ENCODE data around the gene DENND1B.
"Not testable (repeated sequence)": the region's sequence is repeated elsewhere in the genome, so short reads cannot be mapped to it uniquely, and the experiment has no call there.

DENND1B gene

DNA sequence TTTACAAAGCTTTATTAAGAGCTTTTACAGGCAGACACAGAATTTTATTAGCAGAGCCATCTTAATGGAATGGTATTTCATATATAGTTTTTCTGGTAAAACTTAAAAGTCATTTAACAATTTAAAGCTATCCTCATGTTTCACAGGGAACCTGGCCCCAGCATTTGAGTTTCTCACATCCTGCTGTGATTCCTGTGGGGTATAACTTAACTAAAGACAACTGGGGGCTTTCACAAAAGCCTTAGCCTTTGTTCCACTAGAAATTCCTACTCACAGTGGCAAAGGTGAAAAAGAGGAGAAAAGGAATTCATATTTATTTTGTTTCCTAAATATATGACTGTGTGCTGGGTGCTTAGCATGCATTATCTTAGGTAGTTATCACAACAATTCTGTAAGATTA is 233.9 kb downstream of the DENND1B start:
- DNase-seq, result no peak

DNA sequence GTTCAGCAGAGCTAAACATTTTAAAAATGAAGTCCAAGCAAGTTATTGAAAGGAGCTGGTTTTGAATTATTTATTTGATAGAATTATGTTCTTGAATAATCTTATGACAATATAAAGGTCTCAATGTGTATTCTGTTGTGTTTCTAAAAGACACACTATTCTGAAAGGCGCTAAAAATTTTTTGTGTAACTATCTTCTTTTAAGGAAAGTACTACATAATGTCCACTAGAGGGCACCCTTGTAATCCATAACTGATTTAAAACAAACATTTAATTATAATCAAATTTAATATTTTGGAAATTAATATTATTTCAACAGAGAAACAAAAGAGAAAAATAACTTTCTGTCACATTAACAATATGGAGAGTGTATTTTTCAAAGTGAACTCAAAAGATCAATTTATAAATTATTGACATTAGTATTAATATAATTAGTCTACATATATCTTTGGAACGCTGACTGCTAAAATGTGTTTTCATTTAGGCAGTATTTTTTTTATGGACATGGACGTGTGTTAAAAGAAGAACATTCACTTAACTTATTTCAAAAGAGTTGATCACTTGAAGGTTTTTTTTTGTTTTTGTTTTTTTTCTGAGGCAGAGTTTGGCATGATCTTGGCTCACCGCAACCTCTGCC is 248.4 kb downstream of the DENND1B start:
- DNase-seq, result no peak

DNA sequence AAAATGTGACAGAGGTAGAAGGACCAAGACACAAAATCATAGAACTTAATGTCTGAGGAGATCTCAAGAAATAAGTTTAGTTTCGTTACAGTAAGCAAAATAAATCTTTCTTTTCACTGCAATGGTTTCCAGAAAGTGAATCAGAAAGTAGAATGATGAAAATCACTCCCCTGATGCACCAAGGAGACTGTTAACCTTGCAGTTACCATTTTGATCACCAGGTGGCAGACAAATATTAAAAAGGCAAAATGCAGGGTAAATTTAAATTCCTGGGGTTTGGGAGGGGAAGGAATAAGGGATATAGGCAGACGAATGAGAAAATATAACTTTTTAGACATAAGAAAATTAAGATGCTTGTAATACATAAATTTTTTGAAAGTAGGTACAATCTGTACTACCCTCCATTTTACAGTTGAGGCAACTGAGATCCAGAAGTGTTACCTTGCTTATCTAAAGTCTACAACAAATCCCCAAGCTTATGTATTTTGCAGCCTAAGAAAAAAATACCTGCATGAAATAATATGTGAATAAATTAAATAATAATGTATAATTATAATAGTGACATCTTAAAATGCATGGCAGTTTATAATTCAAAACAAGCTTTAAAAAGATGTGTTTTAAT is 254.1 kb downstream of the DENND1B start:
- no peak for DNase-seq

DNA sequence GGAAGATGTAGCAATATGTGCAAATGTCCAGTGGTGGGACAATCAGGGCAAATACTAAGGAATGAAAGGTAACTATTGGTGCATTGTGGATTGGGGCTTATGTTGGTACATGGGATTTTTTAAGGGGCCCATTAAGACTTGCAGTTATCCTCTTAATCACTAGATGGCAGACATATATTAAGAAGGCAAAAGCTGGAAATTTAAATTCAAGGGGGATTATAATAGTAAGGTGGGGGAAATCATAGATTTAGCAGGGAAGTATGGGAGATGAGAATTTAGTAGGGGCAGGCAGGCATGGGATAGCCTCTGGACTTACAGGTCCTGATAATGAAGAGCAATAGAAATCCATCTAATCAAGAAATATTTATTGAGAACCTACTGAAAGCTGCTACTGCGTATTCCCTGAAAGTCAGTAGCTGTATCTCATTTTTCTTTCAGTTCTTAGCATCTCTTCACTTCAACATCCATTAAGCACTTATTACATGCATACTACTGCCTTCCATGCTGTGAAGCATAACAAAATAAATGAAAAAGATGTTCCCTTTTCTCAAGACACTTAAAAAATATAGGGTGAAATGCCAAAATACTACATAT is 255.4 kb downstream of the DENND1B start:
- DNase-seq, result no peak

DNA sequence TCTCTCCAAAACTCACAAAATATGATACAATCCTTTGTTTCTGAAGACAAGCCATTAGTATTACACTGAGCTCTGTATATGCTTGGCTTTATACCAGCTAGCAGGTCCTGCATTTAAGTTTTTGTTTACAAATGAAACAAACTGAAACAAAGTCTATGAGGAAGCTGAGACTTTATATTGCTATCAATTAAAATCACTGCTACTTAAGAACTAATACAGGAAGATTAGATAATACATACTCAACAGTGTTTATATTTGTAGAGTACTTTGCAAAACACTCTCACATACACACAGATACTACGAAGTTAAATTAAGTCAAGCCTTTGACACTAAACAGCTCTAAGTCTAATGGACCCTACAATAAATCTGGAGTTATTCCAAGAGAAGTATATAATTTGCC is 259.9 kb downstream of the DENND1B start:
- DNase-seq, result no peak

DNA sequence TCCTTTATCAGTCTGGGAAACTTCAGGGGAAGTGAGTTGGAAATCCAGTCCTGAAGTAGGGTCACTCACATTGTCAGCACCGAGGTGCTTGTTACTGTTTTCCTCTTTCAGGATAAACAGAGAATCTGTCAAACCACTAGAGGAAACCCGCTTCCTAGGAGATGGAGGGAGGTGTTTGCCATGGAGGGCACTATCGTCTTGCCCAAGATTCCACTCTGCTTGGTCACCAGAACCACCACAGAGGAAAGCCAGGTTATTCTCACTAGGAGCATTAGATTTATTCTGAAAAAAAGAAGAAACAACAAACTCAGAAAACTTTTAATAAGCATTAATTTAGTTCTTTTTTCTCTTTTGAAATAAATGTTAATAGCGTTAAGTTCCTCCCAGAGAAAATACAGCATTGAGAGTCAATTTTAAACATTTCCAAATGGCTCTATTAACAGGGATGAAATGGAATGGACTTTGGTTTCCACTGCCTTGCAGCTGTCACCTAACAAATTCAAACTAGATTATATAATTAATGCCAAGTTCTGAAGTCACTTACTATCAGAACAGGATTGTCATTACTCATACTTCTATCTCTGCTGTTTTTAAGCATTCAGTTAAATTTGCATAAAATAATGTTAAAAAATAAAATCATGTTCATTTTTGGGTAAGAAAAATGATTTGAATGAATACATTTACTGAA is 264.4 kb downstream of the DENND1B start:
- DNase-seq, result no peak

DNA sequence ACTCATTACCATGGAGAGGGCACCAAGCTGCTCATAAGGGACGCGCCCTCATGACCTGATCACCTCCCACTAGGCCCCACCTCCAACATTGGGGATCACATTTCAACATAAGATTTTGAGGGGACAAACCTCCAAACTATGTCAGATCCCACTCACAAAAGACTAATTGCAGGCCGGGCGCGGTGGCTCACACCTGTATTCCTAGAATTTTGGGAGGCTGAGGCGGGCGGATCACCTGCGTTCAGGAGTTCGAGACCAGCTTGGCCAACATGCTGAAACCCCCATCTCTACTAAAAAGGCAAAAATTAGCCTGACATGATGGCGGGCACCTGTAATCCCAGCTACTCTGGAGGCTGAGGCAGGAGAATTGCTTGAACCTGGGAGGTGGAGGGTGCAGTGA is 278.6 kb downstream of the DENND1B start:
- DNase-seq, result no peak

DNA sequence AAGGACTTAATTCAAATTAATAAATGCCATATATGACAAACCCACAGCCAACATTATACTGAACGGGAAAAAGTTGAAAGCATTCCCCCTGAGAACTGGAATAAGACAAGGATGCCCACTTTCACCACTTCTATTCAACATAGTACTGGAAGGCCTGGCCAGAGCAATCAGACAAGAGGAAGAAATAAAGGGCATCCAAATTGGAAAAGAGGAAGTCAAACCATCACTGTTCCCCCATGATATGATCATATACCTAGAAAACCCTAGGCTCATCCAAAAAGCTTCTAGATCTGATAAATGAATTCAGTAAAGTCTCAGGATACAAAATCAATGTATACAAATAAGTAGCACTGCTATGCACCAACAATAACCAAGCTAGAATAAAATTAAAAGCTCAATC is 283.8 kb downstream of the DENND1B start:
- not testable (repeated sequence) for DNase-seq

DNA sequence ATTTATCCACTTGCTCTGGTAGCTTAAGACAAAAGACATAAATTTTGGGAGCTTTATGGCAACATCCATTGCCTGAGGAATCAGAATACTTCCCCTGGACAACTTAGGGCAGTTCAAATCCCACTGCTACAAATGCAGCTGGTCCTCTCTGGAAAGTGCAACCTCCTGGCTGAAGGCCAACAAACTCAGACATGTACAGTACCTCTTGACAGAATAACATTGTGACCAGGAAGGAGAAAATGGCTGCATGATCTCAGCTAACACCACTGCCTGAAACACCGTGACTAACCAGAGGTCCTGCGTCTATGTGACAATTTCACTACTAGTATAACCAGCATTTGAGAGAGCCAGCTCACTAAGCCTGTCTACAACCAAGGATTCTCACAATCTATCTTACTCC is 288.3 kb downstream of the DENND1B start:
- DNase-seq, result no peak

DNA sequence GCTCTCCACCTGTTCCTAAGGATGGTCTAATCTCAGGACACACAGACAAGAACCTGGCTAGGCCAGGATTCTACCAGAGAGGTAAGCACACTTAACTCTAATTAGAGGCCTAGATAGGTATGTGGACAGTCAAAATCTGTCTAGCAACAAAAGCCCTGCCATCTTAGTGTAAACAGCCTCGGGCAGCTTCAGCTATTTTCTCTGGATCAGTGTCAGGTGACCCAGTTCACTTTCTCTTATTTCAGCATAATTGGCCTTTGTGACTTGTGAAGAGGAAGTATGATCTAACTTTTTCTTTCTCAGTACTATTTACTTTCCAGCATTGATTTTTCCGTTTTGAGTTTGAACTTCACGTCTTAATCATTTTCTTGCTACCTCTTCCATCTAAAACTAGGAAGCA is 289.5 kb downstream of the DENND1B start:
- DNase-seq, result no peak

DNA sequence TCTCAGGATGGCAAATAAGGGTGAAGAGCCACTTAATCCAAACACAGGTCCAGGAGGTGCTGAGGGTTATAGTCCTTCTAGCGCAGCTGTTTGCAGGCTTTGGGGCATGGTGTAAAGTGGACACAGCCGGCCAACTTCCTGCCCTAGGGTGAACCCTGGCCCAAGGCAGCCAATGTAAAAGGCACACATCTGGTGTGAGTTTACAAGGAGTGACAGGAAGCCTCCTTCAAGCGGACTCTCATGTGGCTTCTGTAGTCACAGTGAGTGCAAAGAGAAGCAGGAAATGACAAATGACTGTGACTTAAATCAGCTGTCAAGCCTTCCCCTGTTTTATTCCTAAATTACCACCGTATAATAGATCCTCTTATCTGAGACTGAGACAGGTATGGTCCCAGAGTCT is 294.2 kb downstream of the DENND1B start:
- no peak for DNase-seq

DNA sequence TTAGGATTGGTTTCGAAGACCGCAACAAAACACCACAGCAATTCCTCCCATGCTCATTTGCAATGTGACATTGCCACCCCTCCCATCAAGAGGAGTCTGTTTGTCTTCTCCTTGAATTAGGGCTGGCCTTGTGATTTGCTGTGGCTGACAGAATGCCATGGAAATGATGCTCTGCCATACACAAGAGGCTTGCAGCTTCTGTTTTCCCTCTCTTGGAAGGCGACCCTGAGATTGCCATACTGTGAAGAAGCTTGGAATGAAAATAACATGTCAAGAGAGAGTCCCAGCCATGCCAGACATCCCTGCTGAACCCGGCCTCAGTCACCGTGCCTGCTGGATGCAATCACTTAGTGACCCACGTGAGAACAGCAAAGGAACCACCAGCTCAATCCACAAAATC is 294.8 kb downstream of the DENND1B start:
- no peak for DNase-seq

DNA sequence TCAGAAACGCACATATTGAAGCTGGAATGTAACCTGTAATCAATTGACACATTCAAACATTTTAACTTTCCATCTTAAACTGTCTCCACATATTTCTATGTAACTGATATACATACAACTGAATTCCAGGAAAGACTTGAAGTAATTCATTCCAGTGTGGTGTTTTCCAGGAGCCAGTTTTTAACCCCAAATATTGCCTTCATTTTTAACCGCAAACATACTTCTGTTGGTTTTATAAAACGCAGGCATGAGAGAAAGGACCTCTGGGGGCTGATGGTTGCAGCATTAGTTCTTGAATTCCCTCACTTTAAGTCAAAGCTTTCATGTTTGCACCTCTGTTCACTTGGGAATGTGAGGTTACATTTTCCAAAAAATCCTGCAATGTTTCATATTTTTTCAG is 303.1 kb downstream of the DENND1B start:
- no peak for DNase-seq

DNA sequence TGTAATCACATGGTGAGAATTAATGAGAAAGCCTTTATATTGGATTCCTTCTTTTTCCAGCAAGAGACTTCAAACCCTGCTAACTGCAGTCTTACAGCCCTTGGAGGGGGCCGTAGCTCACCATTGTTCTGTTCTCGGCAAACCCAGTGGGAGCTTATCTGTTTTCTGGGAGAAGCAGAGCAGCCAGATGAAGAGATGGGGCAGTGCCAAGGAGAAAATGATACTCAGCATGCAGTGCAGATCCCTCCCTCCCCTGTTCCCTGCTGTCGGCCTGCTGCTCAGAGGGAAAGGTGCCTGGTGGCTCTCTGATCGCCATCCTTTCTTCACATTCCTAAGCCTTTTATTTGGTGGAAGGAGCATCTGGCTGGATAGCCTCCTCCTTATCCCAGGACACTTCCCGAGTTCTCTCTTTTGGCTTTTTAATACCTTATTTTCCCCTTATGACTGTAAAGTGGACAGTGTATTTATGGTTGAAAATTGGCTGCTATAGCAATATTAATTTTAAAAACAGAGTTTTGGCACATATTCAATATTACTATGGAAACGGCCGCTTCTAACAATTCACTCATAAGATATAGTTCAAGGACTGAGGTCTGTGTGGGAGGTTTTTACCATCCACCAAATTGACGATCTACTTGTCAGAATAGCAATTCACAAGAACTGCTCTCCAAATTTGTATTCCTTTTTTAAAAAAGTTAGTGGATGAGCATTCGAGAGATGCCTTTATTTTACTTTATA is 303.9 kb downstream of the DENND1B start:
- DNase-seq, result no peak

DNA sequence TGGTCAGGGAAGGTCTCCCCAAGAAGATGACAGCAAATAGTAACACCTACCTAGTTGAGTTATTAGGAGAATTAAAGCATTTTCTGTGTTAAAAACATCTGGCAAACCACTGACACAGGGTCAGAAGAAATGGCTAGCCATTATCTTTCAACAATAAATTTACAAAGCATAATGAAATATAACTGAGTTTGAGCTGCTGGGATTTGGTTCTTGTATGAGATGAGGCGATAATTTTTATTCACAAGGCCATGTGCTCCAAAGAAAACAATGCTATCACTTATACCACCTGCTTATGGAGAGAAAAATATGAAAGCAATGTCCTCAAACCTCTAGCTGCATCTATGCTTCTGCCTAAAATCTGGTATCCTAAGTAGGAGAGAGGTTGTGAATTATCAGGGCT is 304.9 kb downstream of the DENND1B start:
- no peak for DNase-seq

DNA sequence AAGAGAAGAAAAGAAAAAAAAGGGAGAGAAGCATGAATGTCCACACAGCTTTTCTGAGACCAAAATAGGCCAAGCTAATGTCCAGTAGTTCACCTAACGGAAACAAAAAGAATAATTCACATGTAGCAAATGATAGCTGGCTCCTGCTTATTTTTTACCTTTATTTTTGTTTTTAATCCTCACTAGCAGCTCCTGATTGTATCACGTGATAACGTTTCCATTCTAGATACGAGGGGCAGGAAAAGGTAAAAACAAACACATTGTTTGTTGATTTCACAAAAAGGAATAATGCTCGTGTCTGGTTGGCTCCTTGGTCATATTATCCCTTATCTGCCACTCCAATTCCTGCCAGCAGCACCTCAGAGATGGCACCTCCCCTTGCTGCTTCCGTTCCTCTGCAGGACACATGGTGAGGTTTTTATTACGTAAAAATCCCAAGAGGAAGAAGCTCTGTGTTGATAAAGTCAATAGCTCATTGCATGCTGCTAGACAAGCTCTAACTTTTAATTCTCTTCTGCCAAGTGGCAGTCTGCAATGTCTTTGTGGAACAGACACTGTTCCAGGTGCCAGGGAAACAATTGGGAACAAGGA is 305.6 kb downstream of the DENND1B start:
- DNase-seq, result no peak

DNA sequence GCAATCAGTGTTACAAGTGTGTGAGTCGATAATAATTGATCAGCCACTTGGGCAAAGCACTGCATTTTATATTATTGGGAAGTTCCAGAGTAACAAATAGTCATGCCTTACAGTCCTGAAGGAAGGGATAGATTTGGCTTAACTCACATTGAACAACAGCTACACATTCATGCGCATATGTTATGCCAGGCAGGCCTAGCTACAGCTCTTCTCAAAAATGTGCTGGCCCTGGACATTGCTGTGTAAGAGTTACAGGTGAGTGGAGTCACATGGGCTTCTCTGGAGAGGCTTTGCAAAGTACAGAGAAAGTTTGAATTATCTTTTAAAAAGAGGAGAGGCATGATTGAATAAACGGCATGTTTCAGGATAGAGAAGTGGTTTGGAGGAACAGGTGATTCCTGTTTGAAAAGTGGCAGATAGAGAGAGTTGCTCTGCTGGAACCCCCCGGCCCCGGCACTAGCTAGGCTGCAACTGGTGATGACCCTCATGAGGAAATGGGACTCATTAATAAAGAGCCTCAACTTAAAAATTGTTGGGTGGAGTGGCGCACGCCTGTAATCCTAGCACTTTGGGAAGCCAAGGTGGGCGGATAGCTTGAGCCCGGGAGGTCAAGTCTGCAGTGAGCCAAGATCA is 306.6 kb downstream of the DENND1B start:
- DNase-seq, result no peak

DNA sequence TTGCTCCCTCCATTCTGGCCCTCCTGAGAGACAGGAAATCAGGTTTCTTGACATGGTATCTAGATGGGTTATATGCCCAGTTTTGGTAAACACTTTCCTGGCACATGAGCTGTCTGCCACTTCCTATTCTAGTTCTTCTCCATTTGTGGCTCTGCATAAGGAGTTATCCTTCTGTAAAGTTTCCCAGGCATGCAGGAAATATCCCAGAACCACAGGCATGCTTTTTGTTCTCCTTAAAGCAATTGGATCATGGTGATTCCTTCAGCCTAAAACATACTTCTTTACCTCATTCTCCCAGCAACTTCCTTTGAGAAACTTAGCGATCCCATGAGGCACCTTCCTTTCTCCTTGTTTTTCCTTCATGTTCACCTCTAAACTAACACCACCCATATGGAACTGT is 307.4 kb downstream of the DENND1B start:
- DNase-seq, result no peak

DNA sequence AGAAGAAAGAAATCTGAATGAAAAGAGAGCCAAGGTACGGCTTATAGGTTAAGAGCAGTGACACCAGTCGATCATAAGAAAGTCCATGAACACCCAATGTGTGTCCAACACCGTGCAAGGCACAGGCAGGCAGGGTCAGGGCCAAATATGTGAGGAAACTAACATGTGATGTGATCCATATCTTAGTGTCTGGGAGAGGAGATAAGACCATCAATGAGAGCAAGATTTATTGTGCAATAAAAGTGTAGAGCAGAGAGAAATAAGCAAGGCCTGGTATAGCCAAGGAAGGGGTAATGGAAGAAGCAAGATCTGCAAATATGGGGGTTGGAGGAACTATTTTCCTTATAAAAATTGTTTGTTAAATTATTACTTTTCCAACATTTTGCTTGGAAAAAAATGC is 308.5 kb downstream of the DENND1B start:
- DNase-seq, result no peak

DNA sequence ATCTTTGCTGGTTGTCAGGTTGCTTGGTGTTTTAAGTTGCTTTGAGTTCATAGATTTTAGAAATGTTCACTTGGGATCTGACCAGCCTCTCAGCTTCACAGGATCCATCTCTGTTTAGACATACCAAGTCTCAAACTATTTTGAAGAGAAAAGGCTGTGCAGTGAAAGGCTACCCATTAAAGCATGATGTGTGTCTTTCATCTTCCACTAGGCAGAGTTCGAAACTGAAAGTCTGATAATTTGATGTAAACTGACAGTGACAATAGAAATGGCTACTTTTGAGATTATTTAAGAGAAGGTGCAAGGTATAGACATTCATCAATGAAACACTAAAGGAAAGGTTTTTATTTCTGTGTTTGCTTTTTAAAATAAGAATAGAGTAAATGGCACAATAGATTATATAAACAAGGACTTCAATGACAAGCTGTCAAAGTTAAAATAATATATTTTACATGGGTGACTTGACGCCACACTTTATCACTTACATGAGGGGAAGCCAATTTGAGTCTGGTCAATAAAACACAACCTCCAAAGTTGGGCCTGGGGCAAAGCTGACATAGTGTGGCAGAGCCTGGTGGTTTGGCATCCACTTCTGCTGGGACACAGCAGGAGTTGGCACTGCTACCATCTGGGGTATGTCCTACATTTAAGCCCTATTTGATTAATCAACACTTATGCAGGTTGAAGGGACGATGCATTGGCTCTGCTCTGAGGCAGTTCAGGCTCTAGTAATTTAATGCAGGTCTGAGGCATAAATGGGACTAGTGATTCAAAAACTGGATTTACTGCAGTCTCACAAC is 309.6 kb downstream of the DENND1B start:
- DNase-seq, result no peak

DNA sequence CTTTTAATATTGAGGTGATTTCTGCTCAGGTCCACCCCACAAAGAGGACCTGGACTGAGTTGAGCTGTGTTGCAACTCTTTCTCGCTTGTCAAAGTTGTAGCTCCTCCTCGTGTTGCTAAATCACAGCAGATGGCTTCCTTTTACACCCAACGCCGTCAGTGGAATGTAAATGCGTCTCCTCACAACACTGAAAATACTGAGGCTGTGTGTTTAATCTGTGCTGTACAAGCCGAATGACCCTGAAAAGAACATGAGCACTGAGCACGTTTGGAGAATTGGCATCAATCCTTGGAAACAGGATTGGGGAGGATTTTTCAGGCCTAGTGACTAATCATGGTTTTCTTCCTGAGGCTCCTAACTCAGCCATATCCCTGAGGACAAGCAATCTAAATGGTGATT is 311.2 kb downstream of the DENND1B start:
- DNase-seq, result no peak

DNA sequence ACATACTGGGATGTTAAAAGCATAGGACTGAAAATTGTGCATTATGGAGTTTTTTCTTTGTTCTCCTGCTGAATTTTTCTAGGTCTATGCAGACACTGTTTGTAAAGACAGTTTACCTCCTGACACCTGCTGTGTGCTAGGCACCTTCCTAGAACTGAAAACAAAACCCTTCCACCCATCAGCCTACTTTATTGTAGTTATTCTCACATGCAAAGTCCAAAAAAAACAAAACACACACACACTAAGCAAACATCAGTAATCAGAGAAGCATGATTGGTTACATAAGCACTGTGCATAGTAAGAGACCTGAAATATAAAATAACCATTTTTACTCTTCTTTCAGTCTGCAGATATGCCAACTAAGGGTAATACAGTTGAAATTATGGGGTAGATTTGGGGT is 312.1 kb downstream of the DENND1B start:
- DNase-seq, result no peak

Measured in T-helper 9 cell (primary cell).